ENCODE measurements around the gene RNF113A. TPM values are rescaled to one million over a fixed set of nuclear protein-coding genes. Genes with fewer than 3 reads are reported as not detected.

The RNF113A gene
- total RNA-seq, 2 experiments from 2014 or later, result 32.2 to 32.5 TPM

Other genes with a start within 250 kb of the RNF113A start
- gene SEPTIN6, start 178.6 kb downstream of the RNF113A start, total RNA-seq, result 100 to 1,000 TPM; 236 to 263 TPM
- 1 to 10 TPM; 2.1 to 4.7 TPM for gene SOWAHD, start 113.1 kb downstream of the RNF113A start, total RNA-seq
- gene RPL39, start 80.1 kb downstream of the RNF113A start, total RNA-seq, result 1,000 to 10,000 TPM; 1,797 to 1,809 TPM
- gene UPF3B, start 18.8 kb downstream of the RNF113A start, total RNA-seq, result 10 to 100 TPM; 11.3 to 12.8 TPM
- gene NDUFA1, start 99 bp upstream of the RNF113A start, total RNA-seq, result 100 to 1,000 TPM in 1 of 2 experiments, 10 to 100 TPM in 1; 93.2 to 102 TPM
- not detected for gene AKAP14, start 24.2 kb upstream of the RNF113A start, total RNA-seq
- gene NKAP, start 72.0 kb upstream of the RNF113A start, total RNA-seq, result 10 to 100 TPM in 1 of 2 experiments, 1 to 10 TPM in 1; 8.1 to 10.4 TPM
- not detected for gene RHOXF2B, start 206.0 kb upstream of the RNF113A start, total RNA-seq
- not detected for gene RHOXF1, start 244.2 kb upstream of the RNF113A start, total RNA-seq